Measurements from ENCODE around the gene GSK3A. TPM values are rescaled to one million over a fixed set of nuclear protein-coding genes. Genes with fewer than 3 reads are reported as not detected.

The GSK3A gene
- total and polyA plus RNA-seq, 9 of the 15 experiments (the other 6 are each of a cell fraction or from before 2014, with no cell fraction given): 0.62 to 90.7 (median 33.3) TPM

DNA sequence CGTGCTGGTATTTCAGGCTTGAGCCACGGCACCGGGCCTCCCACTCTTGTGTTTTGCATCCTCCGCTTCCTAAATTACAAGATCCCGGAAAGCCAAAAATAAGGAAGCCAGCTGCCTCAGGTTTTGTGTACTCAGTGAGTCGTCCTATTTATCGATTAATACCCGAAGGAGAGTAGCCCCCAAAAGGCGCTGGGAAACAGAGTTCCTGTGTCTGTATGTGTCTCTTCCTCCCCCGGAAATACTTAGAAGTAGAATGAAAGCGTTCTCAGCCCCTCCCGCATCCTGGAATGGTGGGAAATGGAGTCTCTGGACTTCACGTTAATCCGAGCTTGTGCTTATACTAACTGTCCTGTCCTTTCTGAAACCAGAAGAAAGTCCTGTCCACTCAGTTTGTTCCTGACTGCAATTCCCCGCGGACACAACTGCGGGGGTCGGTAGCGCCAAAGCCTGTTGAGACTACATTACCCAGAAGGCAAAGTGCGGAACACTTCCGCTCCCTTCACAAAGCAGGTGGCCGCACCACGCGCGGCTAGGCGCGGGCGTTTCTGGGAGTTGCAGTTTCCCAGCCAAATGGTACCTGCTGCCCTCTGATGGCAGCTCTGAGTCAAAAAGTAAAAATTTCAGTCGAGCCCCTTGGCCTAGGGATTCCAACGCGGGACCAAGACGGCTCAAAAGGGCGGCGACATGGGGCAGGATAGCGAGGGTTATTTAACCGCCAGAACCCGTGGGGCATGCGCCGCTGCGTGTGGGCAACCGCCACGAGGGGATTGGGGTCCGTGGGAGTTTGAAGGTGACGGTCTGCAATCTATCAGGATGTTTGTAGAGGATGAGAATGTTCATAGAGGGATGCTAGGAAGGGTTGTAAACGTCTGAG, 2.2 kb upstream of the GSK3A start (continued):
- TF ChIP-seq CREBBP (IDR thresholded peaks at IDR 0.05; ENCODE audit: low read depth, low read length) (no peak), NFATC3 (IDR thresholded peaks at IDR 0.05) (no peak; the same call in 1 of the 2 replicates), ZNF384 (IDR thresholded peaks at IDR 0.05; ENCODE audit: low read depth, low read length) (no peak), SRSF3 (IDR thresholded peaks at IDR 0.05; ENCODE audit: insufficient read depth, low read length) (no peak), RBM22 (IDR thresholded peaks at IDR 0.05; ENCODE audit: low read depth, low read length, poor library complexity, severe bottlenecking) (no peak), PHB (CRISPR knock-in tag; IDR thresholded peaks at IDR 0.05) (no peak), TEAD2 (tag; IDR thresholded peaks at IDR 0.05) (no peak), ZEB2 (IDR thresholded peaks at IDR 0.05) (no peak), SP1 (CRISPR knock-in tag; IDR thresholded peaks at IDR 0.05) (no peak), PREB (CRISPR knock-in tag; IDR thresholded peaks at IDR 0.05) (no peak), MIER1 (IDR thresholded peaks at IDR 0.05; ENCODE audit: low read depth) (no peak), SREBF1 (IDR thresholded peaks at IDR 0.05; ENCODE audit: borderline replicate concordance, low read depth, low read length) (peak; percentile 69; the same call in 1 of the 2 replicates), ZNF507 (tag; conservative IDR thresholded peaks at IDR 0.05) (no peak), ZFX (CRISPR knock-in tag; IDR thresholded peaks at IDR 0.05) (peak; percentile 48; the same call in 1 of the 2 replicates), YBX1 (IDR thresholded peaks at IDR 0.05) (no peak), RFX5 (IDR thresholded peaks at IDR 0.05; ENCODE audit: low read depth, low read length) (no peak), HNRNPLL (IDR thresholded peaks at IDR 0.05; ENCODE audit: low read depth, low read length, poor library complexity, severe bottlenecking) (peak; percentile 53), U2AF1 (optimal IDR thresholded peaks at IDR 0.05; ENCODE audit: low read depth, low read length) (no peak), HNRNPL (IDR thresholded peaks at IDR 0.05; ENCODE audit: low read depth, low read length) (no peak), TCF15 (CRISPR knock-in tag; IDR thresholded peaks at IDR 0.05) (no peak)
- TF ChIP-seq, protein P1, sequence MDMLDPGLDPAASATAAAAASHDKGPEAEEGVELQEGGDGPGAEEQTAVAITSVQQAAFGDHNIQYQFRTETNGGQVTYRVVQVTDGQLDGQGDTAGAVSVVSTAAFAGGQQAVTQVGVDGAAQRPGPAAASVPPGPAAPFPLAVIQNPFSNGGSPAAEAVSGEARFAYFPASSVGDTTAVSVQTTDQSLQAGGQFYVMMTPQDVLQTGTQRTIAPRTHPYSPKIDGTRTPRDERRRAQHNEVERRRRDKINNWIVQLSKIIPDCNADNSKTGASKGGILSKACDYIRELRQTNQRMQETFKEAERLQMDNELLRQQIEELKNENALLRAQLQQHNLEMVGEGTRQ (CRISPR knock-in tag; IDR thresholded peaks at IDR 0.05): peak; percentile 80
- TF ChIP-seq, protein P2, sequence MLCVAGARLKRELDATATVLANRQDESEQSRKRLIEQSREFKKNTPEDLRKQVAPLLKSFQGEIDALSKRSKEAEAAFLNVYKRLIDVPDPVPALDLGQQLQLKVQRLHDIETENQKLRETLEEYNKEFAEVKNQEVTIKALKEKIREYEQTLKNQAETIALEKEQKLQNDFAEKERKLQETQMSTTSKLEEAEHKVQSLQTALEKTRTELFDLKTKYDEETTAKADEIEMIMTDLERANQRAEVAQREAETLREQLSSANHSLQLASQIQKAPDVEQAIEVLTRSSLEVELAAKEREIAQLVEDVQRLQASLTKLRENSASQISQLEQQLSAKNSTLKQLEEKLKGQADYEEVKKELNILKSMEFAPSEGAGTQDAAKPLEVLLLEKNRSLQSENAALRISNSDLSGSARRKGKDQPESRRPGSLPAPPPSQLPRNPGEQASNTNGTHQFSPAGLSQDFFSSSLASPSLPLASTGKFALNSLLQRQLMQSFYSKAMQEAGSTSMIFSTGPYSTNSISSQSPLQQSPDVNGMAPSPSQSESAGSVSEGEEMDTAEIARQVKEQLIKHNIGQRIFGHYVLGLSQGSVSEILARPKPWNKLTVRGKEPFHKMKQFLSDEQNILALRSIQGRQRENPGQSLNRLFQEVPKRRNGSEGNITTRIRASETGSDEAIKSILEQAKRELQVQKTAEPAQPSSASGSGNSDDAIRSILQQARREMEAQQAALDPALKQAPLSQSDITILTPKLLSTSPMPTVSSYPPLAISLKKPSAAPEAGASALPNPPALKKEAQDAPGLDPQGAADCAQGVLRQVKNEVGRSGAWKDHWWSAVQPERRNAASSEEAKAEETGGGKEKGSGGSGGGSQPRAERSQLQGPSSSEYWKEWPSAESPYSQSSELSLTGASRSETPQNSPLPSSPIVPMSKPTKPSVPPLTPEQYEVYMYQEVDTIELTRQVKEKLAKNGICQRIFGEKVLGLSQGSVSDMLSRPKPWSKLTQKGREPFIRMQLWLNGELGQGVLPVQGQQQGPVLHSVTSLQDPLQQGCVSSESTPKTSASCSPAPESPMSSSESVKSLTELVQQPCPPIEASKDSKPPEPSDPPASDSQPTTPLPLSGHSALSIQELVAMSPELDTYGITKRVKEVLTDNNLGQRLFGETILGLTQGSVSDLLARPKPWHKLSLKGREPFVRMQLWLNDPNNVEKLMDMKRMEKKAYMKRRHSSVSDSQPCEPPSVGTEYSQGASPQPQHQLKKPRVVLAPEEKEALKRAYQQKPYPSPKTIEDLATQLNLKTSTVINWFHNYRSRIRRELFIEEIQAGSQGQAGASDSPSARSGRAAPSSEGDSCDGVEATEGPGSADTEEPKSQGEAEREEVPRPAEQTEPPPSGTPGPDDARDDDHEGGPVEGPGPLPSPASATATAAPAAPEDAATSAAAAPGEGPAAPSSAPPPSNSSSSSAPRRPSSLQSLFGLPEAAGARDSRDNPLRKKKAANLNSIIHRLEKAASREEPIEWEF (CRISPR knock-in tag; IDR thresholded peaks at IDR 0.05): 0 out of 2 replicates have a peak, but pooled peaks have one; percentile 34
